CD4-positive, alpha-beta T cell (primary cell): ENCODE results near the gene PALM. TPM values are rescaled to one million over a fixed set of nuclear protein-coding genes. Genes with fewer than 3 reads are reported as not detected.
A peak's percentile ranks its signal among the peaks of the same experiment; 100 is the strongest.

Experiments
- ATAC-seq: fragments of 200-7000 bp; cut with Tn5 transposase; one replicate; pipeline ENCODE4 v1.10.0; 2022; ENCODE audit warnings: mild to moderate bottlenecking; ENCODE audit not compliant: poor library complexity
- CTCF ChIA-PET: fragments of 350-600 bp; sonication (Branson Sonifier 250); formaldehyde crosslinking; loops from one replicate; lab custom pipeline; 2021; ENCODE audit warnings: antibody characterized with exemption, inconsistent platforms; lab: Charles Lee
- POLR2A ChIA-PET: fragments of 350-600 bp; sonication (Branson Sonifier 250); formaldehyde crosslinking; loops from one replicate; lab custom pipeline; 2021; ENCODE audit warnings: antibody characterized with exemption, inconsistent platforms; lab: Charles Lee
- DNase-seq, 14 experiments: peaks; one replicate each; pipeline ENCODE4 v3.0.0-alpha.2; 2013 to 2020; ENCODE audit warnings: mixed read lengths in 2 of 14
- H3K27ac ChIP-seq, 2 donors: one replicate each; pipeline versions ENCODE4 v1.5.1 to v1.7.0; 2013; ENCODE audit warnings: low read length in 2 of 2, low read depth in 1 of 2, mild to moderate bottlenecking in 1 of 2
- H3K27me3 ChIP-seq, 2 experiments: 1 replicate in 1 of 2; 2 replicates in 1 of 2; pipeline versions ENCODE4 v1.6.1 to v1.7.0; 2013; ENCODE audit warnings: low read length in 2 of 2, control low read depth in 1 of 2, mild to moderate bottlenecking in 1 of 2, moderate library complexity in 1 of 2; ENCODE audit not compliant: insufficient read depth in 2 of 2, control insufficient read depth in 1 of 2
- H3K36me3 ChIP-seq: one replicate; pipeline ENCODE4 v1.6.1; 2013; ENCODE audit warnings: low read length, control low read depth; ENCODE audit not compliant: insufficient read depth
- H3K4me1 ChIP-seq: one replicate; pipeline ENCODE4 v1.6.1; 2013; ENCODE audit warnings: low read length, control low read depth; ENCODE audit not compliant: insufficient read depth
- H3K4me3 ChIP-seq: one replicate; pipeline ENCODE4 v1.5.1; 2013; ENCODE audit warnings: mild to moderate bottlenecking, low read length, moderate library complexity
- H3K9me3 ChIP-seq, 2 experiments: 1 replicate in 1 of 2; 2 replicates in 1 of 2; pipeline versions ENCODE4 v1.6.1 to v1.7.0; 2013; ENCODE audit warnings: low read length in 2 of 2, mild to moderate bottlenecking in 2 of 2, control low read depth in 1 of 2, moderate library complexity in 1 of 2; ENCODE audit not compliant: control insufficient read depth in 1 of 2, insufficient read depth in 1 of 2
- H3K27ac Mint-ChIP-seq: one replicate; pipeline ENCODE4 v1.8.0; 2020; ENCODE audit warnings: mixed read lengths
- H3K27me3 Mint-ChIP-seq: one replicate; pipeline ENCODE4 v1.8.0; 2021; ENCODE audit warnings: mixed read lengths
- H3K36me3 Mint-ChIP-seq: one replicate; pipeline ENCODE4 v1.8.0; 2021; ENCODE audit warnings: low read depth, mixed read lengths
- H3K4me1 Mint-ChIP-seq: one replicate; pipeline ENCODE4 v1.8.0; 2021; ENCODE audit warnings: low read depth, mixed read lengths
- H3K4me3 Mint-ChIP-seq: one replicate; pipeline ENCODE4 v1.8.0; 2020; ENCODE audit warnings: mild to moderate bottlenecking, mixed read lengths
- H3K9me3 Mint-ChIP-seq: one replicate; pipeline ENCODE4 v1.8.0; 2020; ENCODE audit warnings: mixed read lengths
- intact Hi-C, 2 experiments: fragments of 100-400 bp; cut with DNase I in 1 of 2; cut with micrococcal nuclease in 1 of 2; formaldehyde crosslinking; loops; one replicate each; pipeline versions ENCODE4 v1.15.1 to v1.9.0; 2023 to 2025; cut with DNase I, micrococcal nuclease
- total RNA-seq, 174 experiments: library from RNA in 2 of 174; stranded (reverse) in 2 of 174; gene quantifications; one replicate each; pipeline ENCODE4 v1.2.3 and lab custom pipeline; 2021 to 2026
- TF ChIP-seq, protein P1 (sequence below): fragments of 200-600 bp; IDR thresholded peaks from one replicate; pipeline ENCODE4 v1.8.0; 2022; ENCODE audit warnings: antibody characterized with exemption, mild to moderate bottlenecking

Gene PALM
- total RNA-seq, 2 experiments from 2014 or later: not detected

DNA sequence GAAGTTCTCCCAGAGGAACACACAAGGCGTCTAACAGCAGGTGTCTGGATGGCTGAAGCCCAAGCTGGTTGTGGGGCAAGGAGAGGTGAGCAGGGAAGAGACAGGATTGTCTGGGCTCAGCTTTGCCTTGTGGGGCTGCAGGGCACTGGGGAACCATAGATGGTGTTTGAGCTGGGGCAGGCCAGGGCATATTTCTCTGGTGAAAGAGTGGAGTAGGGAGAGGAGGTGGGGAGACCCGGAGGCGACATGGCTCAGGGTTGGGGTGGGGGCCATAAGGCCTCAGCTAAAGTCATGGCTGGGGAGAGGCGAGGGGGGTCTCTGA is 5.4 kb upstream of the PALM start:
- peaks cover 0 to 12% of the 10 kb centered on the region in 2 experiments for H3K9me3 ChIP-seq
- Mint-ChIP-seq H3K27me3 (peaks cover 36% of the 10 kb centered on the region), H3K27ac (no peak overlapping the region), H3K4me1 (peaks cover 8% of the 10 kb centered on the region), H3K36me3 (no peaks in the 10 kb centered on the region), H3K9me3 (no peaks in the 10 kb centered on the region), H3K4me3 (peak overlapping the region; percentile 42)
- DNase-seq: no peak
- TF ChIP-seq, protein P1, sequence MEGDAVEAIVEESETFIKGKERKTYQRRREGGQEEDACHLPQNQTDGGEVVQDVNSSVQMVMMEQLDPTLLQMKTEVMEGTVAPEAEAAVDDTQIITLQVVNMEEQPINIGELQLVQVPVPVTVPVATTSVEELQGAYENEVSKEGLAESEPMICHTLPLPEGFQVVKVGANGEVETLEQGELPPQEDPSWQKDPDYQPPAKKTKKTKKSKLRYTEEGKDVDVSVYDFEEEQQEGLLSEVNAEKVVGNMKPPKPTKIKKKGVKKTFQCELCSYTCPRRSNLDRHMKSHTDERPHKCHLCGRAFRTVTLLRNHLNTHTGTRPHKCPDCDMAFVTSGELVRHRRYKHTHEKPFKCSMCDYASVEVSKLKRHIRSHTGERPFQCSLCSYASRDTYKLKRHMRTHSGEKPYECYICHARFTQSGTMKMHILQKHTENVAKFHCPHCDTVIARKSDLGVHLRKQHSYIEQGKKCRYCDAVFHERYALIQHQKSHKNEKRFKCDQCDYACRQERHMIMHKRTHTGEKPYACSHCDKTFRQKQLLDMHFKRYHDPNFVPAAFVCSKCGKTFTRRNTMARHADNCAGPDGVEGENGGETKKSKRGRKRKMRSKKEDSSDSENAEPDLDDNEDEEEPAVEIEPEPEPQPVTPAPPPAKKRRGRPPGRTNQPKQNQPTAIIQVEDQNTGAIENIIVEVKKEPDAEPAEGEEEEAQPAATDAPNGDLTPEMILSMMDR: no peak
- peak; percentile 8 for ATAC-seq
- intact Hi-C loops: no loop called here
- CTCF ChIA-PET: interaction anchor here (0.9 kb wide), 1 partner anchor 31 kb away, joined by 3 read pairs; no protein-coding TSS in a partner anchor
- H3K4me1 ChIP-seq: peaks cover 16% of the 10 kb centered on the region
- H3K36me3 ChIP-seq: no peaks in the 10 kb centered on the region
- H3K4me3 ChIP-seq: peak overlapping the region; percentile 22
- H3K27me3 ChIP-seq: peaks cover 12 to 30% of the 10 kb centered on the region in 2 experiments
- POLR2A ChIA-PET: interaction anchor here (0.8 to 2.0 kb wide), 3 partner anchors 40 to 364 kb away, joined by 3 to 5 read pairs (median 5); partner anchors contain the start of genes ARHGAP45, PTBP1 and RNF126
- H3K27ac ChIP-seq: no peak overlapping the region

DNA sequence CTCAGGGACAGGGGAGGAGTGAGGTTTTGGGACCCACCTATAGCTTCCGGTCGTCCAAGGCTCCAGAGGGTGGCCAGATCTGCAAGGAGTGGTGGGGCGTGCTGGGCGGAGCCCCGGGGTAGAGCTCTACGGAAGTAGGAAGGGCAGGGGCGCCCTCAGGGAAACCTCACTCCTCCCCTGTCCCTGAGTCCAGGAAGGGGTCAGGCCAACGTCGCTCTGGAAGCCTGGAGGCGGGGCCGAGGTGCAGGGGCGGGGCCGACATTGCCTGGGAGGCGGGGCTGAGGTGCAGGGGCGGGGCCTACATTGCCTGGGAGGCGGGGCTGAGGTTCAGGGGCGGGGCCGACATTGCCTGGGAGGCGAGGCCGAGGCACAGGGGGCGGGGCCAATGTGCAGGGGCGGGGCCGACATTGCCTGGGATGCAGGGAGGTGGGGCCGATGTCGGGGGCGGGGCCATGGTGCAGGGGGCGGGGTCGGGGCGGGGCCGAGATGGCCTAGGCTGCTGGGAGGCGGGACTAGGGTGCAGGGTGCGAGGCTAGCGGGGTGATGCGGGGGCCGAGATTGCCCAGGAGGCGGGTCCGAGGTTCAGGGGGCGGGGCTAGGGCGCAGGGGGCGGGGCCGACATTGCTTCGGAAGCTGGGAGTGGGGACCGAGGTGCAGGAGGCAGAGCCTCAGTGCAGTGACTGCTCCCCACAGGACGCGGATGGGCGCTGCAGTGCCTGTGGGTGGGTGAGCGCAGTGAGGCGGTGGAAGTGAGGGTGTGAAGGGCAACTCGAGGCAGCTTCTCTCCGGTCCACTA is 4.9 kb upstream of the PALM start:
- ATAC-seq: peak; percentile 73
- H3K36me3 Mint-ChIP-seq: no peaks in the 10 kb centered on the region
- Histone ChIP-seq H3K27ac (no peak overlapping the region), H3K27me3 (peaks cover 14 to 33% of the 10 kb centered on the region in 2 experiments), H3K36me3 (no peaks in the 10 kb centered on the region), H3K4me3 (peak overlapping the region; percentile 22), H3K4me1 (peaks cover 16% of the 10 kb centered on the region), H3K9me3 (peaks cover 0 to 15% of the 10 kb centered on the region in 2 experiments)
- intact Hi-C loops: no loop called here
- POLR2A ChIA-PET: interaction anchor here (0.8 to 2.0 kb wide), 4 partner anchors 24 to 364 kb away, joined by 3 to 5 read pairs (median 5); partner anchors contain the start of genes ARHGAP45, PTBP1 and RNF126
- peak; percentile 16 to 86 (median 59) for DNase-seq
- peaks cover 32% of the 10 kb centered on the region for H3K27me3 Mint-ChIP-seq
- no peak overlapping the region for H3K4me3 Mint-ChIP-seq
- no peak overlapping the region for H3K27ac Mint-ChIP-seq
- TF ChIP-seq, protein P1: no peak
- peaks cover 8% of the 10 kb centered on the region for H3K4me1 Mint-ChIP-seq
- no peaks in the 10 kb centered on the region for H3K9me3 Mint-ChIP-seq
- CTCF ChIA-PET: interaction anchor here (0.9 kb wide), 1 partner anchor 30 kb away, joined by 3 read pairs; no protein-coding TSS in a partner anchor

- CTCF ChIA-PET: no interaction called here
- intact Hi-C loops: no loop called here
- Mint-ChIP-seq H3K27me3 (peaks cover 32% of the 10 kb centered on the region), H3K4me3 (no peak overlapping the region), H3K4me1 (peaks cover 8% of the 10 kb centered on the region), H3K9me3 (no peaks in the 10 kb centered on the region), H3K27ac (no peak overlapping the region), H3K36me3 (no peaks in the 10 kb centered on the region)
- Histone ChIP-seq H3K4me3 (no peak overlapping the region), H3K9me3 (peaks cover 0 to 15% of the 10 kb centered on the region in 2 experiments), H3K27ac (no peak overlapping the region), H3K36me3 (no peaks in the 10 kb centered on the region), H3K27me3 (peaks cover 15 to 28% of the 10 kb centered on the region in 2 experiments), H3K4me1 (peaks cover 16% of the 10 kb centered on the region)
- ATAC-seq: no peak
- DNase-seq: no peak
- POLR2A ChIA-PET: interaction anchor here (1.5 to 2.0 kb wide), 3 partner anchors 24 to 93 kb away, joined by 5 read pairs; partner anchors contain the start of genes PTBP1 and RNF126
- TF ChIP-seq, protein P1: no peak
These were observed 4.3 kb upstream of the PALM start for GRCh38 chr19:704447-704741.
